HepG2 (cell line): ENCODE measurements around the gene GAREM1. TPM values are rescaled to one million over a fixed set of nuclear protein-coding genes. Genes with fewer than 3 reads are reported as not detected.

Experiments
- BRCA1 ChIP-seq: sonication (generic); formaldehyde crosslinking; IDR thresholded peaks from 2 replicates; pipeline ENCODE4 v1.4.0; 2020; ENCODE audit warnings: missing genetic modification reagents
- ELF4 ChIP-seq: sonication (generic); formaldehyde crosslinking; IDR thresholded peaks from 2 replicates; pipeline ENCODE4 v1.5.0; 2020; ENCODE audit warnings: missing genetic modification reagents, mild to moderate bottlenecking, moderate library complexity, borderline replicate concordance
- HNF4G ChIP-seq, 2 experiments: sonication (generic) in 1 of 2; formaldehyde crosslinking in 1 of 2; IDR thresholded peaks; 2 replicates each; pipeline versions ENCODE4 v1.4.0 to v1.6.1; 2011 to 2020; ENCODE audit warnings: borderline replicate concordance in 2 of 2, low read depth in 2 of 2, mild to moderate bottlenecking in 2 of 2, low read length in 1 of 2, missing genetic modification reagents in 1 of 2, moderate library complexity in 1 of 2
- HOXA7 ChIP-seq: sonication (generic); formaldehyde crosslinking; IDR thresholded peaks from 2 replicates; pipeline ENCODE4 v1.8.1; 2022; ENCODE audit warnings: mild to moderate bottlenecking, missing genetic modification reagents, moderate library complexity
- NPAS2 ChIP-seq: sonication (generic); formaldehyde crosslinking; IDR thresholded peaks from 2 replicates; pipeline ENCODE4 v1.8.0; 2022; ENCODE audit warnings: mild to moderate bottlenecking, missing genetic modification reagents, borderline replicate concordance
- RORA ChIP-seq: sonication (generic); formaldehyde crosslinking; IDR thresholded peaks from 2 replicates; pipeline ENCODE4 v1.5.0; 2020; ENCODE audit warnings: mild to moderate bottlenecking, missing genetic modification reagents, moderate library complexity
- TMF1 ChIP-seq: sonication (generic); formaldehyde crosslinking; IDR thresholded peaks from 2 replicates; pipeline ENCODE4 v1.8.1; 2022; ENCODE audit warnings: low read depth, missing genetic modification reagents
- ZBTB4 ChIP-seq: sonication (generic); formaldehyde crosslinking; IDR thresholded peaks from 2 replicates; pipeline ENCODE4 v1.4.0; 2020; ENCODE audit warnings: missing genetic modification reagents, mild to moderate bottlenecking, borderline replicate concordance
- ZNF274 ChIP-seq: sonication (generic); formaldehyde crosslinking; IDR thresholded peaks from 2 replicates; pipeline ENCODE4 v1.5.1; 2020; ENCODE audit warnings: mild to moderate bottlenecking, missing genetic modification reagents
- polyA plus RNA-seq, 8 experiments: library from polyadenylated mRNA; depleted of rRNA in 3 of 8; stranded (reverse) in 7 of 8; unstranded in 1 of 8; fragments of >200 nt; fragmentation: Illumina TruSeq in 4 of 8; extraction: Trizol in 4 of 8; gene quantifications; 2 replicates each; pipeline versions ENCODE4 v1.2.1 to v1.2.3, GENCODE V29; 2011 to 2016; ENCODE audit warnings: low read depth in 4 of 8, missing spikeins in 1 of 8, mixed read lengths in 1 of 8; ENCODE audit not compliant: insufficient read depth in 1 of 8
- total RNA-seq, 5 experiments: library from RNA; depleted of rRNA; stranded (reverse); fragments of >200 nt; fragmentation: Illumina TruSeq; extraction: Trizol; gene quantifications; 2 replicates each; pipeline ENCODE4 v1.2.3, GENCODE V29; 2016; ENCODE audit warnings: low read depth in 1 of 5
- TF ChIP-seq, protein P1 (sequence below): sonication (generic); formaldehyde crosslinking; IDR thresholded peaks from 2 replicates; pipeline ENCODE4 v1.5.0; 2020; ENCODE audit warnings: mild to moderate bottlenecking, missing genetic modification reagents

GAREM1 gene
- total and polyA plus RNA-seq, 2 of the 13 experiments (the other 11 are each of a cell fraction or from before 2014, with no cell fraction given): 2.5 to 2.9 TPM

DNA sequence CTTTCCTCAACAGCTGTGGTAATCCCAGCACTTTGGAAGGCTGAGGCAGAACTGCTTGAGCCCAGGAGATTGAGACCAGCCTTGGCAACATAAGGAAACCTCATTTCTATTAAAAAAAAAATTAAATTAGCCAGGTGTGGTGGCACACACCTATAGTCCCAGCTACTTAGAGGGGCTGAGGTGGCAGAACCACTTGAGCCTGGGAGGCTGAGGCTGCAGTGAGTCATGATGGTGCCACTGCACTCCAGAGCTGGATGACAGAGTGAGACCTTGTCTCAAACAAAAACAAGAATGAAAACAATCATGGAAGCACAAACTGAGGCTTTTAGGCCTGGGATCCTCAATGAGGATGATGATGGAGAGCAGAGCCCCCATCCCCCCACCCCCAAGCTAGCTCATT, 19.8 kb downstream of the GAREM1 start (continued):
- TF ChIP-seq ZBTB4 (CRISPR knock-in tag): no peak
- TF ChIP-seq, protein P1, sequence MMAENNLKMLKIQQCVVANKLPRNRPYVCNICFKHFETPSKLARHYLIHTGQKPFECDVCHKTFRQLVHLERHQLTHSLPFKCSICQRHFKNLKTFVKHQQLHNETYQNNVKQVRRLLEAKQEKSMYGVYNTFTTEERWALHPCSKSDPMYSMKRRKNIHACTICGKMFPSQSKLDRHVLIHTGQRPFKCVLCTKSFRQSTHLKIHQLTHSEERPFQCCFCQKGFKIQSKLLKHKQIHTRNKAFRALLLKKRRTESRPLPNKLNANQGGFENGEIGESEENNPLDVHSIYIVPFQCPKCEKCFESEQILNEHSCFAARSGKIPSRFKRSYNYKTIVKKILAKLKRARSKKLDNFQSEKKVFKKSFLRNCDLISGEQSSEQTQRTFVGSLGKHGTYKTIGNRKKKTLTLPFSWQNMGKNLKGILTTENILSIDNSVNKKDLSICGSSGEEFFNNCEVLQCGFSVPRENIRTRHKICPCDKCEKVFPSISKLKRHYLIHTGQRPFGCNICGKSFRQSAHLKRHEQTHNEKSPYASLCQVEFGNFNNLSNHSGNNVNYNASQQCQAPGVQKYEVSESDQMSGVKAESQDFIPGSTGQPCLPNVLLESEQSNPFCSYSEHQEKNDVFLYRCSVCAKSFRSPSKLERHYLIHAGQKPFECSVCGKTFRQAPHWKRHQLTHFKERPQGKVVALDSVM (CRISPR knock-in tag): no peak
- no peak for TF ChIP-seq ELF4
- TF ChIP-seq BRCA1 (CRISPR knock-in tag): no peak
- TF ChIP-seq RORA: no peak
- no peak for TF ChIP-seq ZNF274 (CRISPR knock-in tag)
- TF ChIP-seq HOXA7 (CRISPR knock-in tag): no peak
- TF ChIP-seq NPAS2: no peak
- TF ChIP-seq TMF1 (CRISPR knock-in tag): no peak
- no peak for TF ChIP-seq HNF4G (IDR thresholded peaks at IDR 0.05; ENCODE audit: borderline replicate concordance, low read depth, low read length)
- no peak for TF ChIP-seq HNF4G (CRISPR knock-in tag; IDR thresholded peaks at IDR 0.05; ENCODE audit: borderline replicate concordance, low read depth)
